ENCODE results near the gene CD19.

Gene CD19

DNA sequence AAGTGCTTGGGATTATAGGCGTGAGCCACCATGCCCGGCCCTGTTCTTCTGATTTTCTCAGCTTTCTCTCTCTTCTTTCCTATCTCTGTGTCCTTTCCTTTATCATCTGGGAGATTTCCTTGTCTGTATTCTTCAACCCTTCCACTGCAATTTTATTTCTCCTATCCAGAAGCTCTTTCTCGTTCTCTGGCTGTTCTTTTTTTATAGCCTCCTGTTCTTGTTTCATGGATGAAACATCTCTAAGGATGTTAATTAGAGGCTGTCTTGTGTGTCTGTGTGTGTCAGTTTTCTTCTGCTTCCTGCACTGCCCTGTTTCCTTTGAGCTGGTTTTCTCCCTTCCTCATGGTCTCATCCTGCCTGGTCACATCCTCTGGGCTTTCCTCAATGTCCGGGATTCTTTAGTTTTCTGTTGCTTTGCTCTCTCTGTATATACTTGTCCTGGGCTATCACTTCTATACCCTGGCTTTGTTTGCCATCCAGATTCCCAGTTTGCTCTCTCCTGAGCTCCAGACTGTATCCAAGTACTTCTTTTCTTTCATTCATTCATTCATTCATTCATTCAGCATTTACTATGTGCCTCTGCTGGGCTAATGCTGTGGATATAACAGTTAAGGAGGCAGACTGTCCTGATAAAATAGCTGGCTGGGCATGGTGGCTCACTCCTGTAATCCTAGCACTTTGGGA, 55.5 kb downstream of the CD19 start:
- TF ChIP-seq CTCF (IDR thresholded peaks at IDR 0.05): no peak
- DNase-seq (ENCODE audit: low spot score): no peak
- Histone ChIP-seq H3K4me3 (no peak overlapping the region), H3K27ac (no peak overlapping the region)

Data from coronary artery (tissue), 2 donors.